NCI-H1105 treated with DMSO at 0.1 percent for 48 hours (cell line): ENCODE measurements around the gene HSPB6.
"Not testable (repeated sequence)": the region's sequence is repeated elsewhere in the genome, so short reads cannot be mapped to it uniquely, and the experiment has no call there.

Experiments
- DNase-seq: peaks from one replicate; lab custom pipeline; 2025; lab: John Stamatoyannopoulos, UW

Gene HSPB6, protein sequence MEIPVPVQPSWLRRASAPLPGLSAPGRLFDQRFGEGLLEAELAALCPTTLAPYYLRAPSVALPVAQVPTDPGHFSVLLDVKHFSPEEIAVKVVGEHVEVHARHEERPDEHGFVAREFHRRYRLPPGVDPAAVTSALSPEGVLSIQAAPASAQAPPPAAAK

GRCh38 chr19:35756377-35757230 is at the start of gene HSPB6:
TSS of gene HSPB6 (minus strand) at chr19:35757029. CDS start at chr19:35757008, 21 bp downstream.
- no peak for DNase-seq

GRCh38 chr19:35806597-35806996 is 49.8 kb upstream of the HSPB6 start:
- no peak for DNase-seq

DNA sequence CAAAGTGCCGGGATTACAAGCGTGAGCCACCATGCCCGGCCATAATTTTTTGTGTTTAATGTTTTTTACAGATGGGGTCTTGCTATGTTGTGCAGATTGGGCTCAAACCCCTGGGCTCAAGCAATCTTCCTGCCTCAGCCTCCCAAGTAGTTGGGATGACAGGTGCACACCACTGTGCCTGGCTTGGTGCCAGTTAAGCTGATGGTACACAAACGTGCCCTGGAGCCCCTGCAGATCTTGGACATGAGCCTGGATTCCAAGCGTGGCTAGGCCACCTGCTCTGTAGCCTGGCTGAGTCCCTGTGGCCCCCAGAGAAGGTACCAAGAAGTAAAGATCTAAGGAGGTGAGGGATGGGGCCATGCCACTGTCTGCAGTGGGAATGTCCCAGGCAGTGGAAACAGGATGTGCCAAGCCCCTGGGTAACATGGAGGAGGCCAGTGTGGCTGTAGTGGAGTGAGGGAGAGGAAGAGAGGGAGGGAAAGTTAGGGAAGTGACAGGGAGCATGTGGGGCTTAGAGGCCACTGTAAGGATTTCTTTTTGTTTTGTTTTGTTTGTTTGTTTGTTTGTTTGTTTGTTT is 48.8 kb upstream of the HSPB6 start:
- peak; percentile 31 for DNase-seq

DNA sequence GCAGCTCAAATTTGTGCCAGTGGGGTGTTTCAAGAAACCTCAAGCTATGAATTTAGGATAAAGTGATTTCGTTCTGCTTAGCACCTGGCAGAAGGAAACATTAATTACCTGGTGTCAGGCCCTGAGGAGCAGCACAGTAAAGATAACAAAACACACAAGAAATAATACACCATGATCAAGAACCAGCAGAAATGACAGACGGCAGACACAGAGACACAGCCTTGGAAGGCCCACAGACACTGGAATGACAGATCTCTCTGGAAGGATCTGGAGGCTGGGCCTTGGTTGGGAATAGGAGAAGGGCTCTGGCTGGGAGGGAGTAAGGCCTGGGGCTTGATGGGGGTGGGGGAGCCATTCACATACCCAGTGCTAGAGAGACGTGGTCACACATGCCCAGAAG is 45.0 kb upstream of the HSPB6 start:
- no peak for DNase-seq

DNA sequence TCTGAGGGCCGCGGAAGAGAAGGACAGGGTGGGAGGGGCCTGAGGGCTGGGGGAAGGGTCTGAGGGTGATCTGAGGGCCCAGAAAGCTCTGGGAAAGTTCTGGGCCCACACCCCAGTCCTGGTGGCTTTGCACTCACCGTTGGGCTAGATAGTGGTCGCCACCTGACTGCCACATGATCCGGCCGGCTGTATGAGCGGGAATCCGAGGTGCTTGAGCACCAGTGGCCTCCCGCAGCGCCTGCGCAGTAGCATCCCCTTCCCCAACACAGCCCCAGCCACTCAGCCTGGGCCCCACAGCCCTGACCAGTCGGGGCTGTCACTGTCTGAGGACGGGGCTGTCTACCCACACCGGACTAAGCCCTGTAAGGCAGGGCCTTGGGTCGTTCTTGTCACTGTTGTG is 40.8 kb upstream of the HSPB6 start:
- no peak for DNase-seq

DNA sequence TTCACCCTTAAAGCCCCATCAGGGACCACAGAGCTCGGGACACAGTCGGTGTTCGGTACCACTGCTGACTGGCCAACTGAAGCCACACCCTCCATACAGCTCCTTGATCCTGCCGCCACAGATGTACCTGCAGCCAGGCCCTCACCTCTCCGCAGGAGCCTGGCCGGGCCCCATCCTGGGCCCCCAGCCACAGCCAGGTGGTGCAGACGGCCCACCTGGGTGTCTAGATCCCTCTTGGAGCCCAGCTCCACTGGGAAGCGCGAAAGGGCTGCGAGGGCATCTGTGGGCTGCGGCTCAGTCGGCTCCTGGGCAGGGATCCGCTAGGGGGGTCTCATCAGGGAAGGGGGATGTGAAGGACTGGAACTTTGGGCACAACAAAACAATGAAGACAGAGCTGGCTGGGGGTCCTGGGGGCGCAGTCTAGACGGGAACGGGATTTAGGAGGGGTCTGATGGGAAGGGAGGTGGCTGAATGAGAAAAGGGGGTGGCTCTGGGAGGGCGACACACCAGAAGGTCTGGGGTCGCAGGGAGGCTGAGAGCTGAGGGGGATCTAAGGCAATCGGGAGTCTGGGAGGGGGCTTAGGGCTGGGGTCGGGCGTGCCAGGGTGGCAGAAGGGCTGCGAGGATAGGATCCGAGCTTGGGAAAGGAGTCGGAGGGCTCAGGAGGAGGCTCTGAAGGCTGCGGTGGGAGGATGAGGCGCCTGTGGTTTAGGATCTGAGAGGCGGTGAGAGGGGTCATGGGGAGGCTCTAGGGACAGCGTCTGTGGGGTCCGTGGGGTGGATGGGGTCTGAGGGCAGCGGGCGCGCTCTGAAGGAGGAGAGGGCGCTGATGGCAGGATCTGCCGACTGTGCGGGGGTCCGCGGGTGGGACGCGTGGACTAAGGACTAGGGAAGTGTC is 40.1 kb upstream of the HSPB6 start:
- no peak for DNase-seq

- not testable (repeated sequence) for DNase-seq
These were observed 38.7 kb upstream of the HSPB6 start for GRCh38 chr19:35795564-35795963.

DNA sequence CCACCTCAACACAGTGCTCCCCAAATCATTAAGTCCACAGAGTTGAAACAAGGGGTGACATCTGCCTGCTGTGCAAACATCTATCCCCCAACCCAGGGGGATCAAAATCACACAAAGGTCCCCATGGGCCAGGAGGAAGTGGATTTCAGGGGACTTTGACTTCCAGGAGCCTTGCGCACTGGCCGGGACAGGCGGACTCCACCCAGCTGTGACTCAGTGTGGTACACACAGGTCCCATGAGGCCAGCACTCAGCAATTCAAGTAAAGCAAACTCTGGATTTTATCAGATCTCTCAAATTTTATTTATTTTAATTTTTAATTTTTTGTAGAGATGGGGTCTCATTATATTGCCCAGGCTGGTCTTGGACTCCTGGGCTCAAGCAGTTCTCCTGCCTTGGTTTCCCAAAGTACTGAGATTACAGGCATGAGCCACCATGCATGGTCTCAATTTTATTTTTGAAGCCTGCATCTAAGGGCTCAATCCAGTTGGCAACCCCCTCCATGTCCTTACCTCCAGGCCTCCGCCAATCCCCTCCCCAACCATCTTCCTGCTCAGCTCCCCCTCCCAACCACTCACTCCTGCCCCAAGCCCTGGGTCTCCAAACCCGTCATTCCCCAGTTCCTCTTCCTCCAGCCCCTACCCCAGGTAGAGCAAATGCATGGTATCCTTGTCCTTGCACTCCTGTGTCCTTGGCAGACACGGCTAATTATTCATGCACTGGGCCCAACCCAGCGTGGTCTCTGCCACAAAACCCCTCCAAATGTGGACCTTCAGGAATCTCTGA is 36.7 kb upstream of the HSPB6 start:
- DNase-seq, result no peak

- no peak for DNase-seq
These were observed 36.1 kb upstream of the HSPB6 start for GRCh38 chr19:35792888-35793287.

DNA sequence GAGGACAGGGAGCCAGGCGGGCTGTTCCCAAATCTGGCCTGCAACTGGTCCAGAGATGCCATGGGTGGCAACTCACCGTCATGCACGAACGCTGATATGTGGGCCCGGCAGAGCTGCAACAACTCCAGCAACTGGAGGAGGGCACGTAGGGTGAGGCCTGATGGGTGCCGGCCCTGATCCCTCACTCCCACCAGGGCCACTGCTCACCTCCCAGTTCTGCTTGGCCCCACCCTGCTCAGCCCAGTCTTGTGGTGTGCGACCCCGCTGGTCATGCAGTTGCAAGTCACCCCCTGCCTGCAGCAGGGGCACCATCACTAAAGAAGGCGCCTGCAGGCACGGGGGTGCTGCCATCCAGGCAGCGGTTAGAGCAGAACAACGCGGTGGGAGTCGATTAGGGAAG is 35.5 kb upstream of the HSPB6 start:
- no peak for DNase-seq

DNA sequence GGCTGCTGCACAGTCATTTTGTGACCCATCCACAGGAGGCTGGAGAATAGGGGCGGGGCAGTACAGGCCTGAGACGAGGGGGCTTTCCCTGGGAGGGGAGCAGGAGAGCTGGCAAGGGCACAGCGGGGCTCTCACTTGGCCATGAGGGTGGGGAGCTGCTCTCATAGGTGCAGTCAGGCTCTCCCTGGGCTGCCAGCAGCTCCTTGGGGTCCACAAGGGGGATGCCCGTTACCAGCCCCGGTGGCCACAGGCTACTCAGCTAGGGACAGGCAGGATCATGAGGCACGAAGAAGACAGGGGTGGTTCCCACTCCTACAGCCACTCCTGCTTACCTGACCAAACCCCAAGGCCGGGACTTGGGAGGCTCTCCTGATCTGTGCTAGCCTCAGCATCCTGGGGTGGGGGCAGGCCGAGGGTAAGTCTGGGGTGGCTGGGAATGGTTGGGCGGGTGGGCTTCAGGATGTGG is 35.0 kb upstream of the HSPB6 start:
- DNase-seq, result no peak

GRCh38 chr19:35790981-35791813 is 34.4 kb upstream of the HSPB6 start:
- DNase-seq, result no peak

DNA sequence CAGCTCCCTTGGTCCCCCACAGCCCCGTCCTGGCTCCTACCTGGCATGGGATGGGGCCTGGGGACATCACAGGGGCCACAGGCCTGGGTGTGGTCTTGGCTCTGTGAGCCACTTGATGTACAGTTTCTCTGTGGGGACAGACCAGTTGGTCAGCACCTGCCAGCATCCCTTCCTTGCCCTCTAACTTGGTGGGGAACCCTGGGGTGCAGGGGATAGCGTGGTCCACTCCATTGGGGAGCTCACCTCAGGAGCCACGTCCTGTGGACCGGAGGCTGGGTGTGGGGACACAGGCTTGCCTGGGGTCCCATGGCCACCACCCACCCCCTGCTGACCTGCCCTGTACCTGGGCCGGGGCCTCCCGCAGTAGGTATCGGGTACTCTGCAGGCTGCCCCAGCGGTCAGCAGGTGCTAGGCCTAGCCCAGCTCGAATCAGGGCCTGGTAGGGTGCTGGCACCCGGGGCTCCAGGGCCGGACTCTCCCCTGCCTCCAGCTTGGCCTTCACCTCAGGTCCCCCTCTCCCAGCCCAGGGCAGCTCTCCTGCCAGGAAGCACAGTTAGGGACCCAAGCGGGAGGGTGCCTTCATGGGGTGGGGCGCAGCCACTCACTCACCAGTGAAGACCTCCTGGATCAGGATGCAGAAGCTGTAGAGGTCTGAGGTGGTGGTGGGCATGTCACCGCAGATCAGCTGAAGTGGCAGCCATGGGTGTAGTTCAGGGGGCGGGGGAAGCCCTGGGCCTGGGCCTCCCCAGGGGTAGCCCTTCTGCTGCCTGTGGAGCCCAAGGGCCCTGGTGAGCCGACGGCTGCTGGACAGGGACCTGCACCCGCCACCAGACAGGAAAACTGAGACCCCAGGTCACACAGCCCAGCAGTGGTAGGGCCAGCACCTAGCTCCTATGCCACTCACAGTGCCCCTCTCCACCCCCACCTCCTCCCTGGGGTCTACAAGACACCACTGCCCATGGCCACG is 33.4 kb upstream of the HSPB6 start:
- DNase-seq, result no peak

DNA sequence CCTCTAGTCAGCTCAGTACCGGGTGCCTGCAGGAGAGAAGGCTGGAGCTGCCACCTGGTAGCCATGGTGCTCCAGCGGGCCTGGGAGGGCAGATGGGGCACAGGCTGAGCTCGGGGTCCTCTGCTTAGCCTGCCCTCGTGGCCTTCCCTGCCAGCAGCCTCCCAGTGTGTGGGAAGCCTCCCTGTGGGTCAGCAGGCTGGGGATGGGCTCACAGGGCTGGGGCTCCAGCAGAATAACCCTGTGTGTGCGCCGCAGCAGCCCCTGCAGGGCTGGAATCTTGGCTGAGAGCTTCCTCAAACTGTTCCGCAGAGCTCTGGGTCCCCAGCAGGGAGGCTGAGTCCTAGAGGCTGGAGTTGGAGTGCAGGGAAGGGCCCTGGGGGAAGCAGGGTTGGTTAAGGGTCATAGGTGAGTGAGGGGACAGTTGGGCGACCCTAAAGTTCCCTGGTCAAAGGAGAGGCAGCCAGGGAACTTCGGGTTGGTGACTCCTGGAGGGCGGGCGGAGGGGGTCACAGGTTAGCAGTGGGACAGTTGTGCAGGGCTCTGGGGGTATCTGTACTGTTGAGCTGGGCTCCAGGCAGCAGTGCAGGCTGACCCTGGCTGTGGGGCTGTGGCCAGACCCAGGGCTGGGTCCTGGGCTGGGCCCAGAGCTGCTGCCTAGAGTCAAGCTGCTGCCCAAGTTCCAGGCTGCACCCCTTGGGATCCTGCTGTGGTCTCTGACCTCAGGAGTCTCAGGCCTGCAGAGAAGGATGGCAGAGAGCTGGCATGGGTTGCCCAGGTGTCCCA is 32.6 kb upstream of the HSPB6 start:
- DNase-seq, result no peak

GRCh38 chr19:35788205-35788960 is 31.6 kb upstream of the HSPB6 start:
- DNase-seq, result no peak

GRCh38 chr19:35787227-35787799 is 30.5 kb upstream of the HSPB6 start:
- no peak for DNase-seq
